H1 (cell line): ENCODE data around the gene HRH2. TPM values are rescaled to one million over a fixed set of nuclear protein-coding genes. Genes with fewer than 3 reads are reported as not detected.
A peak's percentile ranks its signal among the peaks of the same experiment; 100 is the strongest.

Source experiments
- CTCF ChIA-PET: fragments of 300-600 bp; sonication (Branson Sonifier 250); formaldehyde crosslinking; loops from one replicate; lab custom pipeline; 2021; ENCODE audit not compliant: partially characterized antibody; lab: Charles Lee
- POLR2A ChIA-PET: fragments of 300-600 bp; sonication (Branson Sonifier 250); formaldehyde crosslinking; loops from one replicate; lab custom pipeline; 2021; ENCODE audit warnings: inconsistent platforms; ENCODE audit not compliant: partially characterized antibody; lab: Charles Lee
- DNase-seq, 2 experiments: peaks; one replicate each; pipeline versions ENCODE4 v3.0.0 to v3.0.0-alpha.2; 2010 to 2022; ENCODE audit warnings: low spot score in 2 of 2, low read depth in 1 of 2, mixed read lengths in 1 of 2
- FAIRE-seq: peaks from 2 replicates; lab custom pipeline; 2011; peaks lifted over from hg19 to GRCh38; lab: Jason Lieb, UNC
- H2AFZ ChIP-seq: 2 replicates; pipeline ENCODE4 v1.8.1; 2012; ENCODE audit warnings: low read length, inconsistent platforms
- H2AK5ac ChIP-seq: 2 replicates; pipeline ENCODE4 v1.6.1; 2013; ENCODE audit warnings: low read depth, low read length
- H2BK120ac ChIP-seq: replicated peaks from 2 replicates; pipeline ENCODE3; 2013; ENCODE audit warnings: low read depth, low read length, inconsistent platforms
- H2BK12ac ChIP-seq: 2 replicates; pipeline ENCODE4 v1.6.1; 2013; ENCODE audit warnings: low read depth, low read length
- H2BK15ac ChIP-seq: 2 replicates; pipeline ENCODE4 v1.6.1; 2013; ENCODE audit warnings: low read length
- H2BK20ac ChIP-seq: 2 replicates; pipeline ENCODE4 v1.6.1; 2013; ENCODE audit warnings: low read length
- H2BK5ac ChIP-seq: 2 replicates; pipeline ENCODE4 v1.6.1; 2013; ENCODE audit warnings: low read depth, low read length
- H3K14ac ChIP-seq: 2 replicates; pipeline ENCODE4 v1.6.1; 2013; ENCODE audit warnings: inconsistent platforms; ENCODE audit not compliant: insufficient read length
- H3K18ac ChIP-seq: 2 replicates; pipeline ENCODE4 v1.6.1; 2013; ENCODE audit warnings: low read length; ENCODE audit errors: extremely low read depth
- H3K23ac ChIP-seq: 2 replicates; pipeline ENCODE4 v1.6.1; 2013; ENCODE audit warnings: inconsistent platforms; ENCODE audit not compliant: insufficient read length
- H3K23me2 ChIP-seq: 2 replicates; pipeline ENCODE4 v1.6.1; 2013; ENCODE audit warnings: low read depth, low read length
- H3K27ac ChIP-seq: 2 replicates; pipeline ENCODE4 v1.6.1; 2011; ENCODE audit warnings: low read depth, low read length, inconsistent platforms
- H3K27me3 ChIP-seq, 4 experiments: replicated peaks in 1 of 4; 1 replicate in 1 of 4; 2 replicates in 3 of 4; pipeline versions ENCODE4 v1.6.1 to v1.8.1; 2011 to 2013; ENCODE audit warnings: low read length in 3 of 4, mild to moderate bottlenecking in 3 of 4, inconsistent platforms in 2 of 4, mixed read lengths in 2 of 4, moderate library complexity in 1 of 4; ENCODE audit not compliant: control insufficient read depth in 3 of 4, insufficient read depth in 3 of 4; ENCODE audit errors: extremely low read depth in 1 of 4
- H3K36me3 ChIP-seq, 4 experiments: 2 replicates each; pipeline versions ENCODE4 v1.6.1 to v1.8.1; 2011 to 2013; ENCODE audit warnings: mild to moderate bottlenecking in 4 of 4, low read length in 3 of 4, moderate library complexity in 2 of 4, control low read depth in 1 of 4, inconsistent platforms in 1 of 4; ENCODE audit not compliant: insufficient read depth in 4 of 4, control insufficient read depth in 2 of 4
- H3K4ac ChIP-seq: replicated peaks from 2 replicates; pipeline ENCODE3; 2013; ENCODE audit warnings: low read length, low read depth, mixed read lengths, inconsistent platforms; ENCODE audit not compliant: insufficient read length
- H3K4me1 ChIP-seq, 4 experiments: replicated peaks in 1 of 4; 1 replicate in 1 of 4; 2 replicates in 3 of 4; pipeline versions ENCODE4 v1.6.1 to v1.8.1; 2011 to 2013; ENCODE audit warnings: low read length in 3 of 4, inconsistent platforms in 2 of 4, mixed read lengths in 1 of 4; ENCODE audit not compliant: insufficient read depth in 4 of 4, control insufficient read depth in 3 of 4
- H3K4me2 ChIP-seq, 2 experiments: 2 replicates each; pipeline versions ENCODE4 v1.6.1 to v1.8.1; 2011 to 2013; ENCODE audit warnings: low read depth in 2 of 2, low read length in 2 of 2, control low read depth in 1 of 2, inconsistent platforms in 1 of 2, mild to moderate bottlenecking in 1 of 2; ENCODE audit not compliant: insufficient read depth in 1 of 2
- H3K4me3 ChIP-seq, 4 experiments: fragments of 200-600, 300-600 bp in 1 of 4; sonication (generic), shearing (Covaris generic), sonication (Bioruptor Twin) in 1 of 4; 2 replicates each; pipeline versions ENCODE4 v1.5.1 to v1.8.1; 2011 to 2016; ENCODE audit warnings: low read length in 4 of 4, low read depth in 3 of 4, control low read depth in 2 of 4, inconsistent platforms in 2 of 4, mild to moderate bottlenecking in 2 of 4, mixed read lengths in 1 of 4, moderate library complexity in 1 of 4; ENCODE audit not compliant: insufficient read depth in 2 of 4; ENCODE audit errors: extremely low read depth in 1 of 4
- H3K56ac ChIP-seq: replicated peaks from 2 replicates; pipeline ENCODE3; 2013; ENCODE audit warnings: low read depth, mild to moderate bottlenecking, mixed read lengths, low read length, inconsistent platforms; ENCODE audit not compliant: insufficient read length
- H3K79me1 ChIP-seq: 2 replicates; pipeline ENCODE4 v1.6.1; 2013; ENCODE audit warnings: low read depth, low read length, control low read depth
- H3K79me2 ChIP-seq, 2 experiments: 2 replicates each; pipeline versions ENCODE4 v1.6.1 to v1.8.1; 2012 to 2013; ENCODE audit warnings: low read length in 2 of 2, mild to moderate bottlenecking in 2 of 2, inconsistent platforms in 1 of 2; ENCODE audit not compliant: insufficient read depth in 2 of 2, control insufficient read depth in 1 of 2
- H3K9ac ChIP-seq, 4 experiments: replicated peaks in 1 of 4; 1 replicate in 1 of 4; 2 replicates in 3 of 4; pipeline versions ENCODE4 v1.6.1 to v1.8.1; 2011 to 2013; ENCODE audit warnings: low read depth in 3 of 4, low read length in 3 of 4, control low read depth in 2 of 4, mild to moderate bottlenecking in 2 of 4, moderate library complexity in 2 of 4, inconsistent platforms in 1 of 4; ENCODE audit errors: extremely low read depth in 1 of 4
- H3K9me3 ChIP-seq, 2 experiments: 2 replicates each; pipeline versions ENCODE4 v1.6.1 to v1.8.1; 2012 to 2013; ENCODE audit warnings: mild to moderate bottlenecking in 2 of 2, moderate library complexity in 2 of 2, control low read depth in 1 of 2, inconsistent platforms in 1 of 2, low read depth in 1 of 2, low read length in 1 of 2, mixed read lengths in 1 of 2; ENCODE audit not compliant: insufficient read depth in 2 of 2
- H4K20me1 ChIP-seq, 2 experiments: replicated peaks in 1 of 2; 2 replicates each; pipeline versions ENCODE3 to v1.8.1; 2011 to 2013; ENCODE audit warnings: inconsistent platforms in 2 of 2, low read length in 2 of 2, mild to moderate bottlenecking in 1 of 2; ENCODE audit not compliant: insufficient read depth in 2 of 2, control insufficient read depth in 1 of 2
- H4K5ac ChIP-seq: 2 replicates; pipeline ENCODE4 v1.6.1; 2013; ENCODE audit warnings: low read length, low read depth, mixed read lengths, inconsistent platforms; ENCODE audit not compliant: insufficient read length
- H4K8ac ChIP-seq: 2 replicates; pipeline ENCODE4 v1.8.0; 2013; ENCODE audit warnings: mild to moderate bottlenecking, moderate library complexity, low read length, inconsistent platforms; ENCODE audit not compliant: insufficient read depth; ENCODE audit errors: extremely low read depth
- H4K91ac ChIP-seq: replicated peaks from 2 replicates; pipeline ENCODE3; 2013; ENCODE audit warnings: low read length, mixed read lengths, inconsistent platforms; ENCODE audit not compliant: insufficient read length
- CREB1 ChIP-seq: IDR thresholded peaks from 2 replicates; pipeline ENCODE4 v1.6.1; 2012; ENCODE audit warnings: inconsistent platforms
- CTCF ChIP-seq, 3 experiments: IDR thresholded peaks; 1 replicate in 2 of 3; 2 replicates in 1 of 3; pipeline versions ENCODE4 v1.5.1 to v1.6.1; 2011; ENCODE audit warnings: low read length in 3 of 3, mild to moderate bottlenecking in 3 of 3, inconsistent platforms in 2 of 3, low read depth in 1 of 3, moderate library complexity in 1 of 3; ENCODE audit not compliant: insufficient read depth in 1 of 3; ENCODE audit errors: control extremely low read depth in 1 of 3
- RAD21 ChIP-seq, 2 experiments: IDR thresholded peaks in 1 of 2; conservative IDR thresholded peaks in 1 of 2; 2 replicates each; pipeline ENCODE4 v1.6.1; 2011; ENCODE audit warnings: low read depth in 2 of 2, low read length in 2 of 2, improper control_type of control experiment in 1 of 2, inconsistent platforms in 1 of 2, mild to moderate bottlenecking in 1 of 2, moderate library complexity in 1 of 2
- RXRA ChIP-seq: IDR thresholded peaks from 2 replicates; pipeline ENCODE4 v1.6.1; 2011; ENCODE audit warnings: low read depth, mild to moderate bottlenecking, low read length, moderate library complexity; ENCODE audit not compliant: insufficient read depth
- SIX5 ChIP-seq: IDR thresholded peaks from 2 replicates; pipeline ENCODE4 v1.6.1; 2011; ENCODE audit warnings: mild to moderate bottlenecking, low read depth, low read length
- SRF ChIP-seq: IDR thresholded peaks from 2 replicates; pipeline ENCODE4 v1.6.1; 2011; ENCODE audit warnings: mild to moderate bottlenecking, low read depth, low read length, moderate library complexity
- WGBS, 2 experiments: shearing (Covaris generic) in 1 of 2; methylation state at CpG; one replicate each; pipeline versions ENCODE4 v1.1.6 to v1.1.7; 2013 to 2015; ENCODE audit warnings: low lambda C conversion rate in 2 of 2, mixed read lengths in 2 of 2, inconsistent platforms in 1 of 2, low coverage in 1 of 2, missing lambda C conversion rate in 1 of 2; ENCODE audit not compliant: insufficient replicate concordance in 2 of 2, insufficient coverage in 1 of 2, insufficient read length in 1 of 2; ENCODE audit errors: extremely low coverage in 1 of 2, missing lambda C conversion rate in 1 of 2; 5-methylcytosine and 5-hydroxymethylcytosine counted together
- polyA plus RNA-seq, 7 experiments: library from polyadenylated mRNA; depleted of rRNA in 3 of 7; stranded (reverse) in 5 of 7; unstranded in 2 of 7; fragments of >200 nt in 5 of 7; fragments of 200-250 nt in 2 of 7; gene quantifications; 1 replicate in 5 of 7; 2 replicates in 1 of 7; 4 replicates in 1 of 7; pipeline versions ENCODE4 v1.2.1 to v1.2.3, GENCODE V29; 2011 to 2013; ENCODE audit warnings: missing spikeins in 2 of 7, mixed read lengths in 2 of 7
- total RNA-seq: library from RNA; stranded (reverse); fragmentation: NEBNext Ultra II Directional; extraction: Animal tissue kit (Norgen Biotek cat#: 25700); gene quantifications from 2 replicates; pipeline ENCODE4 v1.2.1, GENCODE V29; 2021

Gene HRH2
- total and polyA plus RNA-seq, 2 of the 8 experiments (the other 6 are each of a cell fraction or from before 2014, with no cell fraction given), result 7.8 to 8.1 TPM

DNA sequence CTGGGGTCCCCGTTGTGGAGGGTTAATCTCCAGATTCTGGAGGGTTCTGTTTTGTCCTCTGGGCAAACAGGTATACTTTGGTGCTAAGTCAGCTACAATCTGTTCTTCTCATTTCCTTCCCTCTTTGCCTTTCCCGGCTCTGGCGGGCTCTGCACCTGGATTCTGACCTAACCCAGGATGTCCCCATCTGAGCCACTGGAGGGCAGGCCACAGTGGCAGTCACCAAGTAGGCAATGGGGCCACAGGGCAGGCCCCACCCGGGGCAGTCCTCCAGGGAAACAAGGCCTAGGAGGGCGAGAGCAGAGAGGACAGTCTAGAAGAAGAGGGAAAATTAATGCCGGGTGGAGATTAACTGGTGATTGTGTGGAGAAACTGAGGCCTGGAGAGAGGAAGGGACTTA lies 40.4 kb upstream of the HRH2 start:
- Histone ChIP-seq H2BK15ac (peak overlapping the region; percentile 34; the same call in 1 of the 2 replicates), H3K4me2 (no peak overlapping the region), H2BK20ac (peak overlapping the region; percentile 63; the same call in 1 of the 2 replicates), H4K91ac (peak overlapping the region; percentile 34), H3K4me3 (no peak overlapping the region), H3K27ac (no peak overlapping the region), H3K56ac (no peak overlapping the region), H3K4me1 (no peaks in the 10 kb centered on the region; a peak in 2 of 7 replicates), H2AK5ac (no peak overlapping the region), H3K14ac (no peak overlapping the region), H4K5ac (no peak overlapping the region), H3K4ac (peak overlapping the region; percentile 19), H2BK120ac (no peak overlapping the region), H3K79me2 (no peaks in the 10 kb centered on the region), H3K79me1 (no peaks in the 10 kb centered on the region), H3K23me2 (peaks cover 5% of the 10 kb centered on the region; the same call in 1 of the 2 replicates), H2AFZ (no peak overlapping the region), H3K23ac (no peak overlapping the region), H3K18ac (no peak overlapping the region), H3K27me3 (no peaks in the 10 kb centered on the region), H3K36me3 (no peaks in the 10 kb centered on the region), H4K20me1 (no peaks in the 10 kb centered on the region), H3K9me3 (peaks cover 5 to 17% of the 10 kb centered on the region in 2 experiments), H4K8ac (no peak overlapping the region), H2BK5ac (no peak overlapping the region), H2BK12ac (no peak overlapping the region; the same call in 1 of the 2 replicates), H3K9ac (no peak overlapping the region)
- TF ChIP-seq SIX5, result no peak
- TF ChIP-seq RAD21 (IDR thresholded peaks at IDR 0.05 in 1 of 2, conservative IDR thresholded peaks at IDR 0.05 in 1 of 2; ENCODE audit: low read depth in 2 of 2, low read length in 2 of 2), result peak; percentile 64 to 78
- no peak for TF ChIP-seq RXRA
- no peak for TF ChIP-seq SRF
- TF ChIP-seq CTCF (IDR thresholded peaks at IDR 0.05; ENCODE audit: control extremely low read depth in 1 of 3, insufficient read depth in 1 of 3, low read depth in 1 of 3, low read length in 3 of 3), result peak; percentile 59 to 68 (median 63)
- no peak for TF ChIP-seq CREB1
- CTCF ChIA-PET, result interaction anchor here (0.6 to 4.4 kb wide), 20 partner anchors 9 to 1491 kb away, joined by 3 to 23 read pairs (median 4); no protein-coding TSS in a partner anchor
- FAIRE-seq (no peak), DNase-seq (peak in 1 of 2 experiments; percentile 57)
- WGBS, 2 experiments, result 79% methylated on average over 6 of the region's 6 CpGs; no CpG with 5 or more reads in 1 of the 2 experiments
- POLR2A ChIA-PET, result interaction anchor here (1.1 kb wide), 1 partner anchor 12 kb away, joined by 3 read pairs; no protein-coding TSS in a partner anchor
